Epithelial cell of proximal tubule (primary cell): ENCODE measurements around the gene JHY. TPM values are rescaled to one million over a fixed set of nuclear protein-coding genes. Genes with fewer than 3 reads are reported as not detected.

Source experiments
- DNase-seq: peaks from one replicate; pipeline ENCODE4 v3.0.0-alpha.2; 2011; ENCODE audit warnings: low read depth
- H3K4me3 ChIP-seq: 2 replicates; pipeline ENCODE4 v1.5.1; 2011; ENCODE audit warnings: low read depth, mild to moderate bottlenecking, low read length
- CTCF ChIP-seq: conservative IDR thresholded peaks from 2 replicates; pipeline ENCODE4 v1.5.1; 2012; ENCODE audit warnings: low read depth, mild to moderate bottlenecking, low read length
- total RNA-seq: library from RNA; depleted of rRNA; stranded (reverse); fragments of >200 nt; gene quantifications from 2 replicates; pipeline ENCODE4 v1.2.3, GENCODE V29; 2015

The JHY gene
- total RNA-seq, 1 donor from 2014 or later: 1.2 TPM

- no peak for TF ChIP-seq CTCF
- DNase-seq: no peak
- no peak overlapping the region for H3K4me3 ChIP-seq
Measured at GRCh38 chr11:122872046-122872445, 10.5 kb upstream of the JHY start.

- no peak for TF ChIP-seq CTCF
- no peak for DNase-seq
- H3K4me3 ChIP-seq: no peak overlapping the region
Measured at GRCh38 chr11:122874991-122875390, 7.6 kb upstream of the JHY start.

DNA sequence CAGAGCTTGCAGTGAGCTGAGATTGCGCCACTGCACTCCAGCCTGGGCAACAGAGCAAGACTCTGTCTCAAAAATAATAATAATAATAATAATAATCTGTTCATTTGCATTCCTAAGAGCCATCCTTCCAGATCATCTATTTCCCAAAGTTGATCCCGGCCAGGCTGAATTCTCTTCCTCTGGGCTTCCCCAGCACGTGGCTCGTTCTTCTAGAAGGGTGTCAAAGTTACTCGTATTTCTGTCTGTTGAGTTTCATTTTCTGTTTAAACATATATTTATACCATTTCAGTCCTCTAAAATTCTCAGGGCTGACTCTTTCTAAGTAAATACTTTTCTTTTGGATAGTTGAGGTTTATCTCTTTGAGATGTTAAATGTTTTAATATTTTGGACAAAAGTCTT lies 4.8 kb upstream of the JHY start:
- DNase-seq: no peak
- TF ChIP-seq CTCF: no peak
- no peak overlapping the region for H3K4me3 ChIP-seq

GRCh38 chr11:122879785-122880184 lies 2.8 kb upstream of the JHY start:
- DNase-seq: no peak
- TF ChIP-seq CTCF: no peak
- H3K4me3 ChIP-seq: no peak overlapping the region

DNA sequence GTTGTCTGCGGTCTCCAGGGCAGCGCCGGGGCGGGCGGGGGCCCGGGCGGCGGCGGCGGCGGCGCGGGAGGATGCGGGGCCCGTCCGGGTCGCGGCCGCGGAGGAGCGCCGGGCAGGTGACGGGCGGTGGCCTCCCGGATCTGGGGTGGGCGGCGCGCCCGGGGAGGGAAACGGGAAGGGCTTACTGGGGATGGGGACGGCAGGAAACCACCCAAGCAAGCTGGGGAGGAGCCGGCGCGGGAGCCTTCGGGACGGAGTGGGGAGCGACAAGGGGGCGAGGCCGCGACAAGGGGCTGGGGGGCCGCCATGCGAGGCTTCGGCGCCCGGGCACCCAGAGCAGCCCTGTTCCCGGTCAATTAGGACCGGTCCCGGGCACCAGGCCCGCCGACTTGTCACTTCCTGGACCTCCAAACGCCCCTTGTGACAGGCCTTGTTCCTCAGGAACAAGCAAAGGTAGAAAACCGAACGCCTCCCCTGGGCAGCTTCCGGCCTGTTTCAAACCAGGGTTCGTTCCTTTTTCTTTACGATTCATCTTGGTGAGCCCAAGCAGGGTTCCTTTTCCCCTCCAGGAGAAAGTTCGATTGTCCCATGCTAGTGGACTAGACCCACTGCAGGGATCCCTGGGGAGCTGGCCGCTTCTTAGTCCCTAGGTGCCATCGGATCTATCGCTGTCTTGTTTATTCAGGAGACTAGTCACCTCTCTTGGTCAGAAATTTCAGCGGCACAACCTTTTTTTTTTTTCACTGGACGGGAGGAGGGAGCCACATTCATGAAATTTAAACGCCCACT lies 492 bp downstream of the JHY start:
- peak overlapping the region; percentile 77 for H3K4me3 ChIP-seq
- no peak for DNase-seq
- TF ChIP-seq CTCF: no peak

DNA sequence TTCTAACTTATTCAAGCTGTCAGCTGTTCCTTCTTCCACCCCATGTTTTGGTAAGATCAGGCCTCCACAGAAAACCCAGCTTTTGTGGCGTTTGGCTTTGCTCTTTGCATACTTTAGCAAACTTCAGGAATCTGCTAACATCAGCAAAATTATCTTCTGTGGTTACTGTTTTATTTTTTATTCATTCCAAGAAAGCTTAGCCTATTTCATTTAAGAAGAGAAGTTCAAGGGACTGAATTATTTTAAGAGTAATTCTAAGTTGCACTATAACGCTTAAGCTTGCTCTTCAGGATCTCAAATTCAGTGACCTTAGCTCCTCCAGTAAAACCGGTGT lies 1.1 kb downstream of the JHY start:
- no peak for TF ChIP-seq CTCF
- DNase-seq: no peak
- peak overlapping the region; percentile 77 for H3K4me3 ChIP-seq

GRCh38 chr11:122888162-122888561 lies 5.6 kb downstream of the JHY start:
- TF ChIP-seq CTCF: no peak
- DNase-seq: no peak
- no peak overlapping the region for H3K4me3 ChIP-seq
